Endothelial cell of umbilical vein (primary cell): ENCODE measurements around the gene EEFSEC. TPM values are rescaled to one million over a fixed set of nuclear protein-coding genes. Genes with fewer than 3 reads are reported as not detected.

ENCODE experiments used
- BruUV-seq: library from RNA; stranded (reverse); fragments of 400-500 nt; replicated peaks from 2 replicates; lab custom pipeline; 2021; lab: Mats Ljungman, UMichigan
- CTCF ChIA-PET: fragments of 300-600, 350-600 bp; sonication (Branson Sonifier 250); formaldehyde crosslinking; loops from one replicate; lab custom pipeline; 2021; ENCODE audit warnings: antibody characterized with exemption, inconsistent platforms; lab: Charles Lee
- POLR2A ChIA-PET: fragments of 300-600, 350-600 bp; sonication (Branson Sonifier 250); formaldehyde crosslinking; loops from one replicate; lab custom pipeline; 2021; ENCODE audit warnings: antibody characterized with exemption, inconsistent platforms; lab: Charles Lee
- DNase-seq: peaks from one replicate; pipeline ENCODE4 v3.0.0-alpha.2; 2011; ENCODE audit warnings: low read depth, low spot score
- FAIRE-seq: peaks from 2 replicates; lab custom pipeline; 2011; peaks lifted over from hg19 to GRCh38; lab: Jason Lieb, UNC
- H2AFZ ChIP-seq: 2 replicates; pipeline ENCODE4 v1.6.0; 2012; ENCODE audit warnings: low read depth, low read length, control low read depth, inconsistent platforms
- H3K27ac ChIP-seq: 2 replicates; pipeline ENCODE4 v1.5.1; 2011; ENCODE audit warnings: low read depth, mild to moderate bottlenecking, control low read depth, low read length, moderate library complexity; ENCODE audit not compliant: insufficient read depth
- H3K27me3 ChIP-seq, 2 experiments: 2 replicates each; pipeline versions ENCODE4 v1.6.0 to v1.6.1; 2011; ENCODE audit warnings: low read length in 2 of 2, mixed read lengths in 1 of 2; ENCODE audit not compliant: control insufficient read depth in 2 of 2, insufficient read depth in 2 of 2
- H3K36me3 ChIP-seq, 2 experiments: 2 replicates in 1 of 2; 3 replicates in 1 of 2; pipeline ENCODE4 v1.5.1; 2011; ENCODE audit warnings: low read length in 2 of 2, mild to moderate bottlenecking in 1 of 2, moderate library complexity in 1 of 2; ENCODE audit not compliant: control insufficient read depth in 2 of 2, insufficient read depth in 2 of 2; ENCODE audit errors: extremely low read depth in 1 of 2
- H3K4me1 ChIP-seq: 3 replicates; pipeline ENCODE4 v1.5.1; 2011; ENCODE audit warnings: mild to moderate bottlenecking, low read length; ENCODE audit not compliant: control insufficient read depth, insufficient read depth; ENCODE audit errors: extremely low read depth
- H3K4me2 ChIP-seq: 2 replicates; pipeline ENCODE4 v1.6.1; 2011; ENCODE audit warnings: low read length, control low read depth, mixed read lengths; ENCODE audit not compliant: insufficient read depth
- H3K4me3 ChIP-seq, 3 experiments: fragments of 200-600 bp in 1 of 3; sonication (generic), shearing (Covaris generic) in 1 of 3; replicated peaks in 1 of 3; 2 replicates each; pipeline ENCODE4 v1.5.1; 2011 to 2016; ENCODE audit warnings: control low read depth in 3 of 3, low read length in 3 of 3, mild to moderate bottlenecking in 2 of 3, inconsistent platforms in 1 of 3, low read depth in 1 of 3, moderate library complexity in 1 of 3; ENCODE audit not compliant: insufficient read depth in 1 of 3
- H3K79me2 ChIP-seq: 2 replicates; pipeline ENCODE4 v1.6.0; 2012; ENCODE audit warnings: low read length, inconsistent platforms; ENCODE audit not compliant: control insufficient read depth, insufficient read depth
- H3K9ac ChIP-seq: replicated peaks from 2 replicates; pipeline ENCODE3; 2011; ENCODE audit warnings: low read length, control low read depth; ENCODE audit not compliant: insufficient read depth; ENCODE audit errors: extremely low read depth
- H3K9me1 ChIP-seq: replicated peaks from 3 replicates; pipeline ENCODE4 v1.6.0; 2011; ENCODE audit warnings: mild to moderate bottlenecking, low read length; ENCODE audit not compliant: control insufficient read depth, insufficient read depth; ENCODE audit errors: extremely low read depth
- H3K9me3 ChIP-seq: replicated peaks from 2 replicates; pipeline ENCODE4 v1.5.1; 2012; ENCODE audit warnings: low read length, inconsistent platforms; ENCODE audit not compliant: control insufficient read depth, insufficient read depth
- H4K20me1 ChIP-seq: replicated peaks from 2 replicates; pipeline ENCODE3; 2011; ENCODE audit warnings: mild to moderate bottlenecking, low read length; ENCODE audit not compliant: control insufficient read depth, insufficient read depth; ENCODE audit errors: extremely low read depth
- EZH2 ChIP-seq: IDR thresholded peaks from 2 replicates; pipeline ENCODE4 v1.6.1; 2012; ENCODE audit warnings: borderline replicate concordance, low read depth, mild to moderate bottlenecking, moderate library complexity, low read length, inconsistent platforms; ENCODE audit not compliant: severe bottlenecking
- FOS ChIP-seq: IDR thresholded peaks from 2 replicates; pipeline ENCODE4 v1.6.1; 2011; ENCODE audit warnings: mild to moderate bottlenecking, low read length, moderate library complexity, borderline replicate concordance; ENCODE audit not compliant: insufficient read depth
- GATA2 ChIP-seq: IDR thresholded peaks from 2 replicates; pipeline ENCODE4 v1.7.0; 2011; ENCODE audit warnings: low read depth, mild to moderate bottlenecking, moderate library complexity, mixed read lengths, low read length; ENCODE audit not compliant: insufficient read length, insufficient read depth
- JUN ChIP-seq: IDR thresholded peaks from 2 replicates; pipeline ENCODE4 v1.6.1; 2011; ENCODE audit warnings: borderline replicate concordance, low read depth; ENCODE audit not compliant: insufficient read length, insufficient read depth
- MYC ChIP-seq: IDR thresholded peaks from one replicate; pipeline ENCODE4 v1.6.1; 2011; ENCODE audit warnings: mild to moderate bottlenecking, low read depth, low read length
- POLR2A ChIP-seq: IDR thresholded peaks from 2 replicates; pipeline ENCODE4 v1.6.1; 2012; ENCODE audit warnings: low read depth, mild to moderate bottlenecking, control low read depth, low read length
- POLR2AphosphoS5 ChIP-seq: IDR thresholded peaks from 2 replicates; pipeline ENCODE4 v1.6.1; 2012; ENCODE audit warnings: low read depth, mild to moderate bottlenecking, control low read depth, low read length, moderate library complexity; ENCODE audit not compliant: insufficient read depth
- dilution Hi-C: fragments of 300-500 bp; cut with MboI; formaldehyde crosslinking; loops from one replicate; pipeline ENCODE4 v1.15.0; 2019; ENCODE audit warnings: low sequenced_read_pairs; ENCODE audit not compliant: extremely low pct_ligation_motif_present
- intact Hi-C: fragments of 100-400 bp; cut with micrococcal nuclease; formaldehyde crosslinking; loops from one replicate; pipeline ENCODE4 v1.10.0; 2022
- polyA plus RNA-seq, 4 experiments: library from polyadenylated mRNA; depleted of rRNA in 3 of 4; stranded (reverse) in 3 of 4; unstranded in 1 of 4; fragments of >200 nt; gene quantifications; 2 replicates each; pipeline versions ENCODE4 v1.2.1 to v1.2.3, GENCODE V29; 2011 to 2012; ENCODE audit warnings: missing spikeins in 1 of 4
- total RNA-seq: library from RNA; stranded (reverse); gene quantifications from 2 replicates; pipeline ENCODE4 v1.2.3, GENCODE V29; 2021
- TF ChIP-seq, protein P1 (sequence below): IDR thresholded peaks from 2 replicates; pipeline ENCODE4 v1.6.1; 2011; ENCODE audit not compliant: insufficient read depth, insufficient read length
- TF ChIP-seq, protein P2 (sequence below), 2 donors: IDR thresholded peaks; 1 replicate in 1 of 2; 2 replicates in 1 of 2; pipeline ENCODE4 v1.5.1; 2011; ENCODE audit warnings: low read length in 2 of 2, mild to moderate bottlenecking in 2 of 2, moderate library complexity in 2 of 2, control low read depth in 1 of 2, inconsistent platforms in 1 of 2, low read depth in 1 of 2; ENCODE audit not compliant: insufficient read depth in 1 of 2; ENCODE audit errors: extremely low read depth in 1 of 2

Gene EEFSEC
- total and polyA plus RNA-seq, 2 donors (not counting 3 experiments of a cell fraction or from before 2014, with no cell fraction given): 13.1 to 14.5 TPM

- BruUV-seq: no TSS peak
- no peaks in the 10 kb centered on the region for H3K79me2 ChIP-seq
- H2AFZ ChIP-seq: no peak overlapping the region
- H4K20me1 ChIP-seq: no peaks in the 10 kb centered on the region
- H3K27ac ChIP-seq: no peak overlapping the region
- dilution Hi-C loops (no loop called here), intact Hi-C loops (no loop called here)
- POLR2A ChIA-PET: no interaction called here
- H3K36me3 ChIP-seq: no peaks in the 10 kb centered on the region
- H3K9me1 ChIP-seq: no peaks in the 10 kb centered on the region
- H3K27me3 ChIP-seq: no peaks in the 10 kb centered on the region
- peaks cover 8% of the 10 kb centered on the region for H3K4me1 ChIP-seq
- DNase-seq (no peak), FAIRE-seq (no peak)
- no peak overlapping the region for H3K9ac ChIP-seq
- no peaks in the 10 kb centered on the region for H3K9me3 ChIP-seq
- H3K4me2 ChIP-seq: no peak overlapping the region
- CTCF ChIA-PET: no interaction called here
- TF ChIP-seq POLR2AphosphoS5: no peak
- no peak for TF ChIP-seq FOS
- TF ChIP-seq MYC: no peak
- TF ChIP-seq POLR2A: no peak
- no peak for TF ChIP-seq JUN
- TF ChIP-seq, protein P1, sequence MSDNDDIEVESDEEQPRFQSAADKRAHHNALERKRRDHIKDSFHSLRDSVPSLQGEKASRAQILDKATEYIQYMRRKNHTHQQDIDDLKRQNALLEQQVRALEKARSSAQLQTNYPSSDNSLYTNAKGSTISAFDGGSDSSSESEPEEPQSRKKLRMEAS: no peak
- TF ChIP-seq GATA2: no peak
- no peak for TF ChIP-seq EZH2
- TF ChIP-seq, protein P2, sequence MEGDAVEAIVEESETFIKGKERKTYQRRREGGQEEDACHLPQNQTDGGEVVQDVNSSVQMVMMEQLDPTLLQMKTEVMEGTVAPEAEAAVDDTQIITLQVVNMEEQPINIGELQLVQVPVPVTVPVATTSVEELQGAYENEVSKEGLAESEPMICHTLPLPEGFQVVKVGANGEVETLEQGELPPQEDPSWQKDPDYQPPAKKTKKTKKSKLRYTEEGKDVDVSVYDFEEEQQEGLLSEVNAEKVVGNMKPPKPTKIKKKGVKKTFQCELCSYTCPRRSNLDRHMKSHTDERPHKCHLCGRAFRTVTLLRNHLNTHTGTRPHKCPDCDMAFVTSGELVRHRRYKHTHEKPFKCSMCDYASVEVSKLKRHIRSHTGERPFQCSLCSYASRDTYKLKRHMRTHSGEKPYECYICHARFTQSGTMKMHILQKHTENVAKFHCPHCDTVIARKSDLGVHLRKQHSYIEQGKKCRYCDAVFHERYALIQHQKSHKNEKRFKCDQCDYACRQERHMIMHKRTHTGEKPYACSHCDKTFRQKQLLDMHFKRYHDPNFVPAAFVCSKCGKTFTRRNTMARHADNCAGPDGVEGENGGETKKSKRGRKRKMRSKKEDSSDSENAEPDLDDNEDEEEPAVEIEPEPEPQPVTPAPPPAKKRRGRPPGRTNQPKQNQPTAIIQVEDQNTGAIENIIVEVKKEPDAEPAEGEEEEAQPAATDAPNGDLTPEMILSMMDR (IDR thresholded peaks at IDR 0.05; ENCODE audit: extremely low read depth in 1 of 2, insufficient read depth in 1 of 2, low read depth in 1 of 2, low read length in 2 of 2): no peak
- H3K4me3 ChIP-seq: no peak overlapping the region
These were observed 185.5 kb downstream of the EEFSEC start for GRCh38 chr3:128338536-128339330.
